ENCODE measurements around the gene SCYL1.

The SCYL1 gene

GRCh38 chr11:65529475-65530156 lies 4.7 kb downstream of the SCYL1 start:
- H3K4me1 ChIP-seq (ENCODE audit: control insufficient read depth, insufficient read depth, low read length): no peaks in the 10 kb centered on the region
- no peaks in the 10 kb centered on the region for H3K27me3 ChIP-seq (ENCODE audit: control insufficient read depth, insufficient read depth, low read length)
- H3K9me3 ChIP-seq (ENCODE audit: control insufficient read depth, insufficient read depth, low read length): no peaks in the 10 kb centered on the region
- H3K27ac ChIP-seq (ENCODE audit: low read depth, low read length): no peak overlapping the region
- H3K9ac ChIP-seq (ENCODE audit: low read depth, low read length): no peak overlapping the region
- H3K4me3 ChIP-seq (ENCODE audit: low read depth, low read length): no peak overlapping the region
- peaks cover 44% of the 10 kb centered on the region for H3K36me3 ChIP-seq (ENCODE audit: control insufficient read depth, insufficient read depth, low read length)

DNA sequence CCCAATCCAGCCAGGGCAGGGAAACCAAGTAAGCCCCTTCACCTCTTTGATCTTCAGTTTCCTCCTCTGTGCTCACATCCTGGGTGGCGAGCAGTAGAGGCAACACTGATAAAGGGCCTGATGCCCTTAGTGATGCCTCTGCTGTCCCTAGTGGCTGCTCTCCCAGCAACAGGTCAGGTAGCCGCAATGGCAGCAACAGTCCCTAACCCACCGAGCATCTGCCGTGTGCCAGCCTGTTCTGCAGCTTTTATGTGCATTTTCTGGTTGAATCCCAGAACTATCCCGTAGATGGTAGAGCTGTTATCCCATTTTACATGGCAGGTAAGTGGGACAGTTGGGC lies 5.2 kb downstream of the SCYL1 start:
- Histone ChIP-seq H3K4me3 (ENCODE audit: low read depth, low read length) (no peak overlapping the region), H3K9me3 (ENCODE audit: control insufficient read depth, insufficient read depth, low read length) (no peaks in the 10 kb centered on the region), H3K36me3 (ENCODE audit: control insufficient read depth, insufficient read depth, low read length) (peaks cover 49% of the 10 kb centered on the region), H3K27me3 (ENCODE audit: control insufficient read depth, insufficient read depth, low read length) (no peaks in the 10 kb centered on the region), H3K9ac (ENCODE audit: low read depth, low read length) (no peak overlapping the region), H3K27ac (ENCODE audit: low read depth, low read length) (no peak overlapping the region), H3K4me1 (ENCODE audit: control insufficient read depth, insufficient read depth, low read length) (no peaks in the 10 kb centered on the region)

DNA sequence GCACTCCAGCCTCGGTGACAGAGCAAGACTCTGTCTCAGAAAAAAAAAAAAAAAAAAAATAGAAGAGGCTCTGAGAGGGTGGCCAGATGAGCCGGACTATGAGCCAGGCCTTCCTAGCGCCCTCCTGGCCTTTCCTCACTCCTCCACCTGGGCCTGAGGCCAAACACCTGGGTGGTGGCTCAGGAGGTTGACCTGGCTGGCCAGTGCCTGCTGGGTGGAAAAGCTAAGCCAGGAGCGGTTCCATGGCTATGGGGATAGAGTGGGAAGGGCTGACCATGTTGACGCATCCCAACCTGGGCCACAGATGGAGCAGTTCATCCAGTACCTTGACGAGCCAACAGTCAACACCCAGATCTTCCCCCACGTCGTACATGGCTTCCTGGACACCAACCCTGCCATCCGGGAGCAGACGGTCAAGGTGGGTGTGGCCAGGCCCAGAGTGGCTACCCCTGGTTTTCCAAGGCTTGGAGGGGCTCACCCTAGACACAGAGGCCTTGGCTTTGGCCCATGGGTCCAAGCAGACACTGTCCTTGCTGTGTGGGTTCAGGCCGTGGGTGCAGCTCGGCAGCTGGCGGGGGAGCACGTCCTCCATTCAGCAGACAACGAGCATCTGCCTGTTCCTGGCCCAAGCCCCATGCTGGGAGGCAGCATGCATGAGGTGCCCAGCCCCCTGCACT lies 7.6 kb downstream of the SCYL1 start:
- H3K9me3 ChIP-seq (ENCODE audit: control insufficient read depth, insufficient read depth, low read length): no peaks in the 10 kb centered on the region
- no peaks in the 10 kb centered on the region for H3K4me1 ChIP-seq (ENCODE audit: control insufficient read depth, insufficient read depth, low read length)
- no peaks in the 10 kb centered on the region for H3K27me3 ChIP-seq (ENCODE audit: control insufficient read depth, insufficient read depth, low read length)
- no peak overlapping the region for H3K4me3 ChIP-seq (ENCODE audit: low read depth, low read length)
- H3K9ac ChIP-seq (ENCODE audit: low read depth, low read length): no peak overlapping the region
- no peak overlapping the region for H3K27ac ChIP-seq (ENCODE audit: low read depth, low read length)
- peaks cover 61% of the 10 kb centered on the region for H3K36me3 ChIP-seq (ENCODE audit: control insufficient read depth, insufficient read depth, low read length)

DNA sequence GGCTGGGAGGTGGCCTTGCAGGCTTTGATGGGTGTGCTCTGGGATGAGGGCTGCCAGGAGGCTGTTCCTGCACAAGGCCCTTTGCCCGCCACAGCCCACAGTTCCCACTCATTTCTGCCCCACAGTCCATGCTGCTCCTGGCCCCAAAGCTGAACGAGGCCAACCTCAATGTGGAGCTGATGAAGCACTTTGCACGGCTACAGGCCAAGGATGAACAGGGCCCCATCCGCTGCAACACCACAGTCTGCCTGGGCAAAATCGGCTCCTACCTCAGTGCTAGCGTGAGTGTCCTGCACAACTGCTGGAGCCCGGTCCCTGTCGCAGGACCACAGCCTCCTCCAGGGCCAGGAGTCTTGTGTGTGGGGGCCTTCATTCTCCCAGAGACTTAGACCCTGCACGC lies 10.2 kb downstream of the SCYL1 start:
- Histone ChIP-seq H3K4me3 (ENCODE audit: low read depth, low read length) (no peak overlapping the region), H3K27ac (ENCODE audit: low read depth, low read length) (no peak overlapping the region), H3K4me1 (ENCODE audit: control insufficient read depth, insufficient read depth, low read length) (no peaks in the 10 kb centered on the region), H3K36me3 (ENCODE audit: control insufficient read depth, insufficient read depth, low read length) (peaks cover 63% of the 10 kb centered on the region), H3K9ac (ENCODE audit: low read depth, low read length) (no peak overlapping the region), H3K27me3 (ENCODE audit: control insufficient read depth, insufficient read depth, low read length) (peaks cover 17% of the 10 kb centered on the region), H3K9me3 (ENCODE audit: control insufficient read depth, insufficient read depth, low read length) (no peaks in the 10 kb centered on the region)

GRCh38 chr11:65536412-65537295 lies 11.8 kb downstream of the SCYL1 start:
- Histone ChIP-seq H3K36me3 (ENCODE audit: control insufficient read depth, insufficient read depth, low read length) (peaks cover 49% of the 10 kb centered on the region), H3K9me3 (ENCODE audit: control insufficient read depth, insufficient read depth, low read length) (no peaks in the 10 kb centered on the region), H3K4me3 (ENCODE audit: low read depth, low read length) (no peak overlapping the region), H3K9ac (ENCODE audit: low read depth, low read length) (no peak overlapping the region), H3K27me3 (ENCODE audit: control insufficient read depth, insufficient read depth, low read length) (peaks cover 25% of the 10 kb centered on the region), H3K27ac (ENCODE audit: low read depth, low read length) (no peak overlapping the region), H3K4me1 (ENCODE audit: control insufficient read depth, insufficient read depth, low read length) (0 out of 2 replicates have a peak, but pooled peaks cover 3% of the 10 kb centered on the region)

DNA sequence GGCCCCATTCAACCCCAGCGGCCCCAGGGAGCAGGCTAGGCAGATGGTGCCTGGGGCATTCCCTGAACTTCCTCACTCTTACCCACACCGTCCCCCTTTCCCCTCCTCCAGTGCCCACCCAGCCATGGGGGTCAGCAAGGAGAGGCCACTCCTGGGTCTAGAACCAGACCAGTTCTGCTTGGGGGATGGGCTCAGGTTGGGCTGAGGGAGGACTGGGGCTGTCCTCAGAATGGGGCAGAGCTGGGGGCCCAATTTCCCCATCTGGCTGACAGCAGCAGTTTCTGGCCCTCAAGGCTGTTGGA lies 12.4 kb downstream of the SCYL1 start:
- Histone ChIP-seq H3K4me3 (ENCODE audit: low read depth, low read length) (no peak overlapping the region), H3K27ac (ENCODE audit: low read depth, low read length) (no peak overlapping the region), H3K4me1 (ENCODE audit: control insufficient read depth, insufficient read depth, low read length) (0 out of 2 replicates have a peak, but pooled peaks cover 3% of the 10 kb centered on the region), H3K9me3 (ENCODE audit: control insufficient read depth, insufficient read depth, low read length) (no peaks in the 10 kb centered on the region), H3K36me3 (ENCODE audit: control insufficient read depth, insufficient read depth, low read length) (peaks cover 46% of the 10 kb centered on the region), H3K9ac (ENCODE audit: low read depth, low read length) (no peak overlapping the region), H3K27me3 (ENCODE audit: control insufficient read depth, insufficient read depth, low read length) (peaks cover 25% of the 10 kb centered on the region)

DNA sequence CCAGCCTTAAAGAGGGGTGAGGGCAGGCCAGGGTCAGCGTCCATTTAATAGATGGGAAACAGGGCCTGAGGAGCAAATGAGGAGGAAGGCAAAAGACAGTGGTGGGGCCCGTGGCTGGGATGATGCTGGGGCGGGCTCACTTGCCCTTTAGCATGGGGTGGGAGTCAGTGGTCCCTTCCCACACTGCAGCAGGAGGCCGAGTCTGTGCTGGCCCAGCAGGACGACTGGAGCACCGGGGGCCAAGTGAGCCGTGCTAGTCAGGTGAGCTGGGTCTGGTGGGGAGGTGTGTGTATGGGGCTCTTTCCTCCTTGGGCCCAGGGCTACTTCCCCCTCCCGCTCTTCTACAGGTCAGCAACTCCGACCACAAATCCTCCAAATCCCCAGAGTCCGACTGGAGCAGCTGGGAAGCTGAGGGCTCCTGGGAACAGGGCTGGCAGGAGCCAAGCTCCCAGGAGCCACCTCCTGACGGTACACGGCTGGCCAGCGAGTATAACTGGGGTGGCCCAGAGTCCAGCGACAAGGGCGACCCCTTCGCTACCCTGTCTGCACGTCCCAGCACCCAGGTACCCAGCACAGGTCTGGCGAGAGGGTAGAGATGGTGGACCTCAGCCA lies 12.8 kb downstream of the SCYL1 start:
- Histone ChIP-seq H3K4me1 (ENCODE audit: control insufficient read depth, insufficient read depth, low read length) (0 out of 2 replicates have a peak, but pooled peaks cover 3% of the 10 kb centered on the region), H3K27me3 (ENCODE audit: control insufficient read depth, insufficient read depth, low read length) (peaks cover 25% of the 10 kb centered on the region), H3K27ac (ENCODE audit: low read depth, low read length) (no peak overlapping the region), H3K9ac (ENCODE audit: low read depth, low read length) (no peak overlapping the region), H3K4me3 (ENCODE audit: low read depth, low read length) (no peak overlapping the region), H3K36me3 (ENCODE audit: control insufficient read depth, insufficient read depth, low read length) (peaks cover 41% of the 10 kb centered on the region), H3K9me3 (ENCODE audit: control insufficient read depth, insufficient read depth, low read length) (no peaks in the 10 kb centered on the region)

GRCh38 chr11:65538232-65538914 lies 13.5 kb downstream of the SCYL1 start:
- H3K4me3 ChIP-seq (ENCODE audit: low read depth, low read length): peak overlapping the region; percentile 83; the same call in 1 of the 2 replicates
- no peaks in the 10 kb centered on the region for H3K9me3 ChIP-seq (ENCODE audit: control insufficient read depth, insufficient read depth, low read length)
- H3K27me3 ChIP-seq (ENCODE audit: control insufficient read depth, insufficient read depth, low read length): peaks cover 25% of the 10 kb centered on the region
- H3K27ac ChIP-seq (ENCODE audit: low read depth, low read length): no peak overlapping the region
- H3K36me3 ChIP-seq (ENCODE audit: control insufficient read depth, insufficient read depth, low read length): peaks cover 35% of the 10 kb centered on the region
- H3K4me1 ChIP-seq (ENCODE audit: control insufficient read depth, insufficient read depth, low read length): 0 out of 2 replicates have a peak, but pooled peaks cover 3% of the 10 kb centered on the region
- no peak overlapping the region for H3K9ac ChIP-seq (ENCODE audit: low read depth, low read length)

DNA sequence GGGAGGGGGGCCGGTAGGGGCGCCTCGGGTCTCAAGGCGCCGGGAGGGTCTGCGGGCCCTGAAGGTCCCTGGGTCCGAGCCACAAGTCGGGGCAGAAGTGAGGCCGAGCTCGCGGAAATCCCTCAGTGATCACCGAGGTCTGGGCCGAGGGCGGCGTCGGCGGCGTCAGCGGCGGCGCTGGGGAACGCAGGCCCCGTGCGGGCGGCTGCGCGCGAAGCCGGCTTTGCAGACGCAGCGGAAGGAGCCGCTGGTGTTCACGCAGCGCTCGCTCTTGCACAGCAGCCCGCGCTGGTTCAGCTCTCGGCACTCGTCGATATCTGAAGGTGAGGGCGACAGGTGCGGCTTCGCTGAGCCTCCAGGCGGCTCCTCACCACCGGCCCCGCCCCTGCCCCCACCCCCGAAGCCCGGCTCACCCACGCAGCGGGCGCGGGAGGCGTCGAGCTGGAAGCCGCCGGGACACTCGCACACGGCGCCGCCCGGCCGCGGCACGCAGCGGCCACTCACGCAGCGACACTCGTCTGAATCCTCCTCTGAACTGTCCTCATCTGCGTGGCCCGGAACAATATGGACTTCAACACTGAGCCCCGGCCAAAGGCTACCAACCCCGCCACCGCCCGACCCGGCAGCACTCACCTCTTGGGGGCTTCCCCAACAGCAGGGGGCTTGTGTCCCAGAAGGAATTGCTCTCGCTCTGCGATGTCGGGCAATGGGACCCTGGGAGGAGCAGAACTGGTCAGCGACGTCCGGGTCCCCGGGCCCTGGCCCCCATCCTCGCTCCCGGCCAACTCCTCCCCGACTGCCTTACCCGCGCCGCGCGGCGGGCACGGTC lies 14.2 kb downstream of the SCYL1 start:
- Histone ChIP-seq H3K9ac (ENCODE audit: low read depth, low read length) (no peak overlapping the region), H3K27ac (ENCODE audit: low read depth, low read length) (no peak overlapping the region), H3K27me3 (ENCODE audit: control insufficient read depth, insufficient read depth, low read length) (peaks cover 27% of the 10 kb centered on the region), H3K36me3 (ENCODE audit: control insufficient read depth, insufficient read depth, low read length) (peaks cover 32% of the 10 kb centered on the region; the same call in 1 of the 2 replicates), H3K4me1 (ENCODE audit: control insufficient read depth, insufficient read depth, low read length) (0 out of 2 replicates have a peak, but pooled peaks cover 3% of the 10 kb centered on the region), H3K4me3 (ENCODE audit: low read depth, low read length) (peak overlapping the region; percentile 83), H3K9me3 (ENCODE audit: control insufficient read depth, insufficient read depth, low read length) (no peaks in the 10 kb centered on the region)

Data from HUES48 (cell line).